Adipocyte (in vitro differentiated cells): ENCODE results near the gene GAB2.
A peak's percentile ranks its signal among the peaks of the same experiment; 100 is the strongest.

ENCODE experiments used
- DNase-seq: peaks from one replicate; pipeline ENCODE4 v3.0.0-alpha.2; 2015; ENCODE audit warnings: low read depth
- H3K27me3 ChIP-seq: replicated peaks from 2 replicates; pipeline ENCODE4 v1.7.0; 2013; ENCODE audit warnings: mild to moderate bottlenecking, low read length, moderate library complexity; ENCODE audit not compliant: control insufficient read depth, insufficient read depth
- H3K36me3 ChIP-seq: 2 replicates; pipeline ENCODE4 v1.7.0; 2013; ENCODE audit warnings: low read length, mild to moderate bottlenecking, moderate library complexity; ENCODE audit not compliant: control insufficient read depth, insufficient read depth, severe bottlenecking
- H3K4me1 ChIP-seq: 2 replicates; pipeline ENCODE4 v1.7.0; 2013; ENCODE audit warnings: mild to moderate bottlenecking, low read length, moderate library complexity; ENCODE audit not compliant: control insufficient read depth, insufficient read depth
- H3K4me3 ChIP-seq: 2 replicates; pipeline ENCODE4 v1.7.0; 2013; ENCODE audit warnings: mild to moderate bottlenecking, low read length, moderate library complexity
- H3K9ac ChIP-seq: 2 replicates; pipeline ENCODE4 v1.7.0; 2013; ENCODE audit warnings: mild to moderate bottlenecking, low read length, moderate library complexity
- H3K9me3 ChIP-seq: 2 replicates; pipeline ENCODE4 v1.7.0; 2013; ENCODE audit warnings: mild to moderate bottlenecking, low read length, moderate library complexity; ENCODE audit not compliant: control insufficient read depth

GAB2 gene

DNA sequence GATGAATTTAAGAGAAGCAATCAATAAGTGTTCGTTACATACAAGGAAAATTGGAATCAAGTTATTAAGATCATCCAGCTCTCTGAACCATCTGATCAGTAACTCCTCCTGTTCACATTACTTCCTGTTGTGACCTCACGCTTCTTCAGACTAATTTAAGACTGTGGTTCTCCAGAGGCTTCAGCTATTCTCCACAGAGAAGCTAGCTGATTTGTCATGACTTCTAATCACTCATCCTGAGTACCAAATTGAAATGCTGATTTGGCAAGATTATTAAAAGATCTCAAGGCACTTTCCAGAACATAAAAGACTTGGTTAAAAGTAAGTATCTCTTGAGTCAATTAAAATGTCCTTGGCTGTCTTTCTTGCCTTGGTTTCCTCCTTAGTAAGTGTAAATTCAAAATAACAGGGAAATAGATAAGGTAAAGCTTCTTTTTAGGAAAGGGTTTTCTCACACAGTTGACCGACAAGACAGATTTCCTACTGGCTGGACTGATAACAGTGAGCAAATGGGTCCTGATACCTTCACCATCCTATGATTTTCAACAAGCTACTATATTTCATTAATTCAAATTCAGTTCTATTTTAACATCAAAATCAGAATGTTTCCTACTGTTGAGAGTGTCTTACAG is 38.5 kb downstream of the GAB2 start:
- H3K36me3 ChIP-seq = peaks cover 8% of the 10 kb centered on the region
- DNase-seq = no peak
- no peaks in the 10 kb centered on the region for H3K9me3 ChIP-seq
- H3K4me3 ChIP-seq = peak overlapping the region; percentile 32
- no peaks in the 10 kb centered on the region for H3K27me3 ChIP-seq
- peaks cover 31% of the 10 kb centered on the region for H3K4me1 ChIP-seq
- H3K9ac ChIP-seq = no peak overlapping the region

DNA sequence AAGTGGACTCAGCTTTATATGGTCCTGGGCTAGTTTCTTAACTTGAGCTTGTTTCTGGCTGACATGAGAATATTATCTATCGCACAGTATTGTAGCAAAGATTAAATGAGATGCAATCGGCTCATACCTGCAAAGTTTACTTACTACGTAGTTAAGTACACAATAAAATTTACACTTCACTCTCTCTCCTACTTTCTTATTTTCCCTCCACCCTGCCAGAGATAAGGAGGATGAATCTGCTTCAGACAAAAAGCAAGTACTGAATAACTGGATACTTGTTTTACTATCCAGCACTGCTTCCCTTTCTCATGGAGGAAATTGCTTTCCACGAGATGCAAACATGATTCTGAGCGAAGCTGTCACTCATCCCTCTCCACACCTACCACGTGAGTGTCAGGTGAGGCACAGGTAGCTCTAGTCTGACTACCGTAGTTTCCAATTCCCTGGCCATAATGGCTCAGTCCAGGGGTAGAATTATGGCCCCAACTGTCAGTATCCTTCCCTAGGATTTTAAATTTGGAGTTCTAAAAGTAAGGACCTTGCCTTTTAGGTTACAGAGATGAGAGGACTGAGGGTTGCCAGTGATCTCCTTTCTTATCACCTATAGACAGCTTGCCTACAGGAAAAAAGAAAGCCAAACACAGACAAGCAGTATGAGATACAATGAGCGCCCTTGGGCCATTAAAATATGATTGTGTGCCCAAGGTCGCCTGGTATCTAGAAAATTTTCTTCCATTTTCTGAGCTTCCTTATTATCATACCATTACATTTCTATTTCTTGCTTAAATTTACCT is 39.8 kb downstream of the GAB2 start:
- Histone ChIP-seq H3K9ac (no peak overlapping the region), H3K4me3 (no peak overlapping the region), H3K27me3 (no peaks in the 10 kb centered on the region), H3K36me3 (peaks cover 3% of the 10 kb centered on the region), H3K4me1 (peaks cover 31% of the 10 kb centered on the region), H3K9me3 (no peaks in the 10 kb centered on the region)
- no peak for DNase-seq

DNA sequence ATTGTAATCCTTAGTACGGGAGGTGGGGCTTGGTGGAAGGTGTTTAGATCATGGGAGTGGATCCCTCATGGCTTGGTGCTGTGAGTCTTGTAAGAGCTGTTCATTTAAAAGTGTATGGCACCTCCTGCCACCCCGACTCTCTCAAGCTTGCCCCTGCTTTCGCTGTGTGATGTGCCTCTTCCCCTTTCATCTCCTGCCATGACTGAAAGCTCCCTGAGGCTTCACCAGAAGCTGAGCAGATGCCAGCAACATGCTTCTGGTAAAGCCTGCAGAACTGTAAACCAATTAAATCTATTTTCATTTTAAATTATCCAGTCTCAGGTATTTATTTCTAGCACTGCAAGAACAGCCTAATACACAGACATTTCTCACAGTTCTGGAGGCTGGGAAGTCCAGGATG is 40.8 kb downstream of the GAB2 start:
- Histone ChIP-seq H3K36me3 (peaks cover 3% of the 10 kb centered on the region), H3K4me3 (no peak overlapping the region), H3K4me1 (peaks cover 32% of the 10 kb centered on the region), H3K27me3 (no peaks in the 10 kb centered on the region), H3K9me3 (no peaks in the 10 kb centered on the region), H3K9ac (no peak overlapping the region)
- DNase-seq = no peak

DNA sequence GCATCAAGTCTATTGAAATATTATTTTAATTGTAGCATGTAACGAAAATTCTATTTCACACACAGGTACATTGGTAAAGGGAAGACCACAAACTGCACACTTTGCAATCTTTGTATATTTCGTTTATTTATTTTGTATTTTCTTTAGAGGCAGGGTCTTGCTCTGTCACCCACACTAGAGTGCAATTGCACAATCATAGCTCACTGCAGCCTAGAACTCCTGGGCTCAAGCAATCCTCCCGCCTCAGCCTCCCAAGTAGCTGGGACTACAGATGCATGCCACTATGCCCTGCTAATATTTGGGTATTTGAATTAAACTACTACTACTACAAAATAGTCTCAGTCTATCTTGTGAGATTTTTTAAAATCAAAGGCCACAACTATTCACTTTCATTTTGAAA is 42.7 kb downstream of the GAB2 start:
- no peak overlapping the region for H3K4me3 ChIP-seq
- H3K36me3 ChIP-seq = peaks cover 3% of the 10 kb centered on the region
- DNase-seq = no peak
- no peaks in the 10 kb centered on the region for H3K9me3 ChIP-seq
- H3K9ac ChIP-seq = no peak overlapping the region
- no peaks in the 10 kb centered on the region for H3K27me3 ChIP-seq
- H3K4me1 ChIP-seq = peaks cover 32% of the 10 kb centered on the region

DNA sequence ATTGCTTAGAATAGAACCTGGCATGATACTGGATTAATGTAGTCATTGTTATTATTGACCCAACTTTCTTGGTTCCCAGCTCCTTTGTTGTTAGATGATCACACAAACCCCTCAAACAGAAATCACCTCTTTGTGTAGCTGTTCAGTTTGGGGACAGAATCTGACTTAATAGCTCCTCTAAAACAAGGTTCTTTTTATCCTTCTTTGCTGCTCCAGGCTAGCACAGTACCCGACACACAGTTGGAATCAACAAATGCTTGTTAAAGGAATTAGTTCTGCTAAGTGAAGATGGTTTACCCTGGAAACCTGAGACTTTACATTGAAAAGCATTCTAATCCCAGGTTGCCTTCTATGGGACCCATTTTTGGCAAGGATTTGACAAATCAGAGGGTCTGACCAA is 43.9 kb downstream of the GAB2 start:
- Histone ChIP-seq H3K9ac (no peak overlapping the region), H3K36me3 (peaks cover 3% of the 10 kb centered on the region), H3K27me3 (no peaks in the 10 kb centered on the region), H3K4me1 (peaks cover 20% of the 10 kb centered on the region), H3K4me3 (no peak overlapping the region), H3K9me3 (no peaks in the 10 kb centered on the region)
- DNase-seq = no peak

DNA sequence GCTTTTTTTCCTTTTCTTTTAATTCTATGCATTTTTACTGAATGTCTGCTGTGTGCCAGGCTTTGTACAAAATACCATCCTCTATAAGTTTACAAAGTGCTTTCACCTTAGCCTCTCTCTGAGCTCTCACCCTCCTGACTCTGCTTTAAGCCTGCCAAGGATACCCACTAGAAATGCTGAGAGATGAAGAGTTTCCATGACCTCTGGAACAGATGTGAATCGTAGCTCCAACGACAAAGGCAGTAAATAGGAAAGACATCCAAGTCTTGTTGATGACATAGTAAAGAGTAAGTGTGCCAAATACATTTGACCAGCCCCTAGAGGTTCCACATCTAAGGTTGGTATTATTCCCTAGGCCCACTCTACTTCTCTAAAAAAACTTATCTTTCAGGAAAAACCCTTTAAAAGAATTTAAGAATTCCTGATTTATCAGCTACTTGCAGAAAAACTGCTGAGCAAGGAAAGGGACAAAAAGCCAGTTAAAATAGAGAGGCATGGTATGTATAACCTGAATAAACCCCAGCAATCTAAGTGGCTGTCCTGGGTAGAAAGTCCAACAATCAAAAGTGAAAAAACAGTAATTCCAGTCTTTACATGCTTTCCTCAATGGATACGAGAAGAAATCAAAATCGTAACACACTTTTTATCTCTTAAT is 45.4 kb downstream of the GAB2 start:
- no peak for DNase-seq

DNA sequence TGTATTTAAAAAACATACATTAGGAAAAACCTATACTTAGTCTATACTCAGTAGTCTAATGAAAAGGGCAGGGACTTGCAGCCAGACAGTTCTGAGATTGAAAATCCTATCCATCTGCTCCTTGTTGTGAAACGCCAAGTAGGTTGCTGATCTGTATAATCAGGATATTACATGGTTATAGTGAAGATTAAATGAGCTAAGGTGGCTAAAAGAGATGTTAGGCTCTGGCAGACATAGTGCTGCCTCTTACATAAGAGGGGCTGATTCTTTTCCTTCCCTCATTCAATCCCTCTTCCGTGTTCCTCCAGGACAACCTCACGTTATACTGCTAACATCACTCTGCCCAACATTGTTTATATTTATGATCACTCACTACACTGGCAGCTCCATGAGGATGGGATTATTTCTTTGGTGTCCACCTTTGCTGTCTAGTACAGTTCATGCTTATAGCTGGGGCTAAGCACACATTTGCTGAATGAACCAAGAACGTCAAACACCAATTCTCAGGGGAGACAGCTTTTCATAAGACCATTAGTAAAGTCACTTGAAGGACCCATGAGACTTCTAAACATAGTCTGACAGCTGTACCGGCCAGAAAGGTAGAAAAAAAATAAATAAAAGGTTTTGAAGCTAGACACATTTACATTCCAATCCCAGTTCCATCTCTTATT is 46.3 kb downstream of the GAB2 start:
- Histone ChIP-seq H3K9ac (no peak overlapping the region), H3K9me3 (no peaks in the 10 kb centered on the region), H3K27me3 (no peaks in the 10 kb centered on the region), H3K4me1 (peaks cover 20% of the 10 kb centered on the region), H3K36me3 (no peaks in the 10 kb centered on the region), H3K4me3 (no peak overlapping the region)
- no peak for DNase-seq

More for the DNA sequence above, 45.4 kb downstream of the GAB2 start:
- Histone ChIP-seq H3K9ac (no peak overlapping the region), H3K9me3 (no peaks in the 10 kb centered on the region), H3K36me3 (no peaks in the 10 kb centered on the region), H3K27me3 (no peaks in the 10 kb centered on the region), H3K4me3 (no peak overlapping the region), H3K4me1 (peaks cover 20% of the 10 kb centered on the region)

DNA sequence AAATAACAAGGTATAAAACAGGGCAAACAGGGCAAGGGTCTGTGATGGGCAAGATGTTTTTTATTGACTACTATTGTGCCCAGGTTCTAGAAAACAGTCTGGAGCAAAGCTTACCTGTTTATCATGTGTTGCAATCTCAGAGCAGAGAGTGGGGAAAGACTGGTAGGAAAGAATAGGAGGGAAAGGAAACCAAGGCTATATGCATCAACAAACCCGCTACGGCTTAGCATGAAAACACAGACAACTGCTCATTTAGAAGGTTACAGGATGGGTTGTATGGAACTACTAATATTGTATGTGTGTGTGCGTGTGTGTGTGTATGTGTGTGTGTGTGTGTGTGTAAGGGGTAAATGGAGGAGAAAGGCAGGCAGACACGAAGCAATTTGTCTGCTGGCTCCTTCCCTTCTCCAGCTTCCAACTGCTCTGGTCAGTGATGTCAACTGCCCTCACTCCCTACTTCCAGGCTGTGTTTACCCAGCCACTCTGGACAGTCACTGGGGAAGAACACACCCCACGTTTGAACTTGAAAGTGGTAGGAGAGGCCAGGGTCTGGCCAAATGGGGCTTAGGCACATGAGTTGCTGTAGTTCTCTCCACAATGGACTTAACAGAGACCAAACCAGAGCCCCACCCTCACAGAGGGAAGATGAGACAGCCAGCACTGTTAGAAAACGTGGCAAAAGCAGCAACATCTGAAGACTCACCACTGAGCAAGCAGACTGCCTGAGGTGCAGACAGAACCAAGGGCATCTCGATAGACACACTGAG is 47.0 kb downstream of the GAB2 start:
- H3K4me3 ChIP-seq = peak overlapping the region; percentile 26
- no peak overlapping the region for H3K9ac ChIP-seq
- no peaks in the 10 kb centered on the region for H3K9me3 ChIP-seq
- peaks cover 20% of the 10 kb centered on the region for H3K4me1 ChIP-seq
- no peaks in the 10 kb centered on the region for H3K36me3 ChIP-seq
- peak; percentile 23 for DNase-seq
- H3K27me3 ChIP-seq = no peaks in the 10 kb centered on the region

DNA sequence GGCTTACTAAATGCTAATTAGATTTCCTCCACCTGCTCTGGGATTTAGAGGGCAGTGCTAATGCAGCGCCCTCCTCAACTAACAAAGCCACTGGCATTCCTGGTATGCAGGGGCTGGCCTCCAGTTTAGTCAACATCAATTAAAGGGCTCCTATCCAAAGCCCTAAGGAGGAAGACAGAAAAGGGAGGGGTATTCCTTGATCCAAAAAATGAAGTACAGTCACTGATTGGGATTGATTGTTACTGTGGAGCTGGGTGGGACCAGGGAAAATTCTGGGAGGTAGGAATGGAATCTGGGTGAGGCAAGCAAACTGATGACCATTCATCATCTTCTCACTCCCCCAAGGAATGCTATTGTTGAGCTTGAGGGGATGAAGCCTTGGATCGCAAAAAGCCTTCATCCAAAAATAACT is 52.2 kb downstream of the GAB2 start:
- Histone ChIP-seq H3K4me3 (no peak overlapping the region), H3K4me1 (peaks cover 2% of the 10 kb centered on the region), H3K36me3 (no peaks in the 10 kb centered on the region), H3K9me3 (no peaks in the 10 kb centered on the region), H3K9ac (no peak overlapping the region), H3K27me3 (no peaks in the 10 kb centered on the region)
- DNase-seq = peak; percentile 56

DNA sequence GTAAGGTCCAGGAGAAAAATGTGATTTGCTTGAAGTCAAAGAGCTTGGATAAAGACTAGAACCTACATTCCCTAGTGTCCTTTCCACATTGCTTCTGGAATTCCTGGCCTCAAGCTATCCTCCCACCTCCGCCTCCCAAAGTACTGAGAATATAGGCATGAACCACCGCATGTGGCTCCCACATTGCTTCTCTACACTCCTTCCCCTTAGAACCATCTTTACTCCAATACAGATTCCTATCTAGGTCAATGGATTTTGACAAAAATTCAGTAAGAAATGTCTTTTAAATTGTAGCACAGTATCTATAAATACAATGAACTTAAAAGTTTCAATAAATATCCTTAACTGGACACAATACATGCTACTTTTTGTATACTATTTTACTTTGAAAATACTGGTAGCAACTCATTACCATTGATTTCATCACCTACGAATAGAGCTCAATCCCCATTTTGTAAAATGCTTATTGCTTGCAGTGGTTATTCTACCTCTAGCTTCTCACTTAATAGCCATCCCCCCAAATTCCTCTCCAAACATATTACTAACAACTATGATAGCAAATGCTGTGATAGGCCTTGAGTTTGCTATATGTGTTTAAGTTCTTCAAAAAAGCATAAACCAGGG is 53.4 kb downstream of the GAB2 start:
- no peak for DNase-seq
- Histone ChIP-seq H3K4me3 (no peak overlapping the region), H3K9ac (no peak overlapping the region), H3K4me1 (no peaks in the 10 kb centered on the region), H3K27me3 (no peaks in the 10 kb centered on the region), H3K9me3 (no peaks in the 10 kb centered on the region), H3K36me3 (no peaks in the 10 kb centered on the region)
